Uterus (tissue), 4 donors: ENCODE results near the gene GALNT11. TPM values are rescaled to one million over a fixed set of nuclear protein-coding genes. Genes with fewer than 3 reads are reported as not detected.

ENCODE experiments used
- DNase-seq, 2 donors: peaks; one replicate each; pipeline ENCODE4 v3.0.0-alpha.2; 2019 to 2020
- H3K27ac ChIP-seq, 2 donors: fragments of 200-600 bp; sonication (generic); 1 replicate in 1 of 2; 2 replicates in 1 of 2; pipeline ENCODE4 v1.5.1; 2016 to 2018
- H3K27me3 ChIP-seq, 2 donors: fragments of 200-600 bp; sonication (generic); one replicate each; pipeline ENCODE4 v1.5.1; 2018 to 2019; ENCODE audit warnings: control low read depth in 1 of 2
- H3K36me3 ChIP-seq, 2 donors: fragments of 200-600 bp; sonication (generic); one replicate each; pipeline ENCODE4 v1.5.1; 2019; ENCODE audit warnings: control low read depth in 1 of 2
- H3K4me1 ChIP-seq, 2 donors: fragments of 200-600 bp; sonication (generic); one replicate each; pipeline ENCODE4 v1.5.1; 2018 to 2019; ENCODE audit warnings: control low read depth in 1 of 2
- H3K4me3 ChIP-seq, 2 donors: fragments of 200-600 bp; sonication (generic); 1 replicate in 1 of 2; 2 replicates in 1 of 2; pipeline ENCODE4 v1.5.1; 2018 to 2019; ENCODE audit warnings: mild to moderate bottlenecking in 1 of 2
- H3K9me3 ChIP-seq, 2 donors: fragments of 200-600 bp; sonication (generic); one replicate each; pipeline ENCODE4 v1.5.1; 2019; ENCODE audit warnings: control low read depth in 1 of 2
- CTCF ChIP-seq, 4 experiments: fragments of 200-600 bp in 2 of 4; fragments of 450-650 bp in 2 of 4; sonication (generic) in 2 of 4; IDR thresholded peaks; one replicate each; pipeline ENCODE4 v1.5.1; 2016 to 2019; ENCODE audit warnings: antibody characterized with exemption in 4 of 4, mild to moderate bottlenecking in 2 of 4, moderate library complexity in 1 of 4
- POLR2A ChIP-seq, 2 donors: fragments of 450-650 bp; IDR thresholded peaks; one replicate each; pipeline ENCODE4 v1.6.1; 2016; ENCODE audit warnings: antibody characterized with exemption in 2 of 2, mild to moderate bottlenecking in 1 of 2, moderate library complexity in 1 of 2
- intact Hi-C: fragments of 100-400 bp; cut with DNase I; formaldehyde crosslinking; loops from one replicate; pipeline ENCODE4 v1.15.1; 2023; ENCODE audit warnings: low total_unique reads
- total RNA-seq, 4 donors: library from RNA; depleted of rRNA in 3 of 4; stranded (reverse); fragments of >200 nt in 3 of 4; gene quantifications; one replicate each; pipeline versions ENCODE4 v1.1.0 to v1.2.4, GENCODE V29; 2014 to 2023
- donor health status: DM: yes; HTN: yes; CAD: no.

Gene GALNT11
- total RNA-seq, 4 donors from 2014 or later, result 30.3 to 91.9 (median 34.4) TPM

DNA sequence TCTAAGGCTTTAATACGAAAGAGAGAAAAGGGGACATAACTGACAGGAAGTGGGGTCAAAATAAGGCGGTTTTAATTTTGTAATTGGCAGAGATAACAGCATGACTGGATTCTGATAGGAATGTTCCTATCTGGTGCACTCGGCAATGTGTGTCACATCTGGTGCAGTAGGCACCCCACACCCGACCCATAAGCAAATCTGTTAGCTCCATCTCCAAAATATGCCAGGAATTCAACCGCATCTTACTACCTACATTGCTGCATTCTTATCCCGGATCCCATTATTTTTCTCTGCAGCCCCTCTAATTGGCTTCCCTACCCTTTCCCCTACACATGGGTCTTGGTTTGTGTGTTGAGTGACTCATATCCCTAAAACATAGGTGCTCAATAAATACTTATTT, 19.1 kb upstream of the GALNT11 start:
- Histone ChIP-seq H3K4me1 (no peaks in the 10 kb centered on the region), H3K27ac (no peak overlapping the region), H3K27me3 (no peaks in the 10 kb centered on the region), H3K36me3 (no peaks in the 10 kb centered on the region), H3K9me3 (no peaks in the 10 kb centered on the region), H3K4me3 (no peak overlapping the region)
- no peak for TF ChIP-seq CTCF (IDR thresholded peaks at IDR 0.05)
- TF ChIP-seq POLR2A (IDR thresholded peaks at IDR 0.05), result no peak
- DNase-seq, result no peak
- intact Hi-C loops, result no loop called here

GRCh38 chr7:152011860-152012259, 13.6 kb upstream of the GALNT11 start:
- H3K9me3 ChIP-seq, result no peaks in the 10 kb centered on the region
- no peaks in the 10 kb centered on the region for H3K4me1 ChIP-seq
- TF ChIP-seq CTCF (IDR thresholded peaks at IDR 0.05) (no peak), POLR2A (IDR thresholded peaks at IDR 0.05) (no peak)
- H3K27me3 ChIP-seq, result no peaks in the 10 kb centered on the region
- no peak overlapping the region for H3K4me3 ChIP-seq
- intact Hi-C loops, result no loop called here
- DNase-seq, result no peak
- no peak overlapping the region for H3K27ac ChIP-seq
- H3K36me3 ChIP-seq, result no peaks in the 10 kb centered on the region

DNA sequence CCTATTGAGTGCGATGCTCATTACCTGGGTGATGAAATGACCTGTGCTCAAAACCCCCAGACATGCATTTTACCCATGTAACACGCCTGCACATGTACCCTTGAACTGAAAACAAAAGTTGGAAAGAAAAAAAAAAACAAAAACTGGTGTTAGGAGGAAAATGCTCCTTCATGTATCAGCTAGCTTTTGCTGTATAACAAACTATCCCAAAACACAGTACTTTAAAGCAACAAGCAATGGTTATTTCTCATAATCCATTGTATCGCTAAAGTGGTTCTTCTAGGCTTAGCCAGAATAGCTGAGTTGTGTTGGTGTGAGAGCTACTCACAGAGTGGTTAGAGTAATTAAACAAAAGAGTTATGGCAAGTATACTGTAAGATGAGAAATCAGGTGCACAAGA, 12.2 kb upstream of the GALNT11 start:
- Histone ChIP-seq H3K4me1 (no peaks in the 10 kb centered on the region), H3K9me3 (no peaks in the 10 kb centered on the region), H3K27me3 (no peaks in the 10 kb centered on the region), H3K4me3 (no peak overlapping the region), H3K27ac (no peak overlapping the region), H3K36me3 (no peaks in the 10 kb centered on the region)
- intact Hi-C loops, result no loop called here
- DNase-seq, result no peak
- no peak for TF ChIP-seq CTCF (IDR thresholded peaks at IDR 0.05)
- TF ChIP-seq POLR2A (IDR thresholded peaks at IDR 0.05), result no peak

GRCh38 chr7:152013974-152014373, 11.5 kb upstream of the GALNT11 start:
- intact Hi-C loops, result no loop called here
- Histone ChIP-seq H3K4me1 (no peaks in the 10 kb centered on the region), H3K36me3 (no peaks in the 10 kb centered on the region), H3K27me3 (no peaks in the 10 kb centered on the region), H3K4me3 (no peak overlapping the region), H3K27ac (no peak overlapping the region), H3K9me3 (no peaks in the 10 kb centered on the region)
- no peak for DNase-seq
- TF ChIP-seq CTCF (IDR thresholded peaks at IDR 0.05) (no peak), POLR2A (IDR thresholded peaks at IDR 0.05) (no peak)

- no peaks in the 10 kb centered on the region for H3K9me3 ChIP-seq
- no peaks in the 10 kb centered on the region for H3K27me3 ChIP-seq
- H3K4me1 ChIP-seq, result no peaks in the 10 kb centered on the region
- intact Hi-C loops, result no loop called here
- TF ChIP-seq CTCF (IDR thresholded peaks at IDR 0.05) (no peak), POLR2A (IDR thresholded peaks at IDR 0.05) (no peak)
- no peaks in the 10 kb centered on the region for H3K36me3 ChIP-seq
- no peak overlapping the region for H3K27ac ChIP-seq
- H3K4me3 ChIP-seq, result no peak overlapping the region
- DNase-seq, result no peak
These were observed 10.8 kb upstream of the GALNT11 start for GRCh38 chr7:152014722-152015121.
